Measurements from ENCODE around the gene ZSCAN12. TPM values are rescaled to one million over a fixed set of nuclear protein-coding genes. Genes with fewer than 3 reads are reported as not detected.

The ZSCAN12 gene
- total and polyA plus RNA-seq, 2 of the 13 experiments (the other 11 are each of a cell fraction or from before 2014, with no cell fraction given), result 2.8 to 8.9 TPM

DNA sequence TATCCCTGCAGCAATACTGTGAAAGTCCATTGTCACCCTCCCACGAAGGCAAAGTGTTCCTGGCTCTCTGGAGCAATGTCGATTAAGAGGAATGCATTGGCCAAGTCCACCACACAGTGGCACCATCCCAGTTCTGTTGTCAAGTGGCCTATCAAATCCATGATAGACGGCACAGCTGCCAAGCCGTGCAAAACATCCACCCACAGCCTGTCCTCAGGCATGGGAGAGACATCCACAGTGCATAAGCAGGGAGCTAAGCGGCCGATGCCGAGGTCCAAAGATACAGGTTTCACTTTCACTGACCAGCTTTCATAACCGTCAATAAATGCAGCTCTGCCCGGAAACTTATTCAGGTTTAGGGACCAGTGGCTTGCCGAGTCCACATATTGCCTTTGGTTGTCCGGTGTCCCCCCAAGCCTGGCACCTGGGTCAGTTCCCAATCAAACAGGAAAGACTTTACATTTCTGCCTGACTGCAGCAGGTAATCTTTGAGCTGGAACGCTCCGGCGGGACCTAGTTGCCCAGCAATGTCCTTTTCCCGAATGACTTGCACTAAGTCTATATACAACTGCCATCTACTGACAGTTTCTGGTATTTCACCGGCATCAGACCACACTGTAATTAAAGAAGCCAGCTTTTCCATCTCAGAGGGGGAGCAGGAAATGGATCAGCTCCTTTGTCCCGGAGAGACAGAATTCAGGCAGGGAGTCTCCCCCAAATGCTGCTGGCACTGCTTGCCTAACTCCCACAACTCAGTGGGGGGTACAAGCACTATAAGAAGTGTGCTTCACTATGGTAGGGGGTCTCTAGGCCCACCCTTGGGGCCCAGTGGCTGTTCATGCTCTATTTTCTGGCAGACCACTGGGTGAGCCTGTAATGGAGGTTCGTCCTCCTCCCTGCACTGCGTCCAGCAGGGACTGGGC is 43.5 kb downstream of the ZSCAN12 start (continued):
- TF ChIP-seq, protein P1, sequence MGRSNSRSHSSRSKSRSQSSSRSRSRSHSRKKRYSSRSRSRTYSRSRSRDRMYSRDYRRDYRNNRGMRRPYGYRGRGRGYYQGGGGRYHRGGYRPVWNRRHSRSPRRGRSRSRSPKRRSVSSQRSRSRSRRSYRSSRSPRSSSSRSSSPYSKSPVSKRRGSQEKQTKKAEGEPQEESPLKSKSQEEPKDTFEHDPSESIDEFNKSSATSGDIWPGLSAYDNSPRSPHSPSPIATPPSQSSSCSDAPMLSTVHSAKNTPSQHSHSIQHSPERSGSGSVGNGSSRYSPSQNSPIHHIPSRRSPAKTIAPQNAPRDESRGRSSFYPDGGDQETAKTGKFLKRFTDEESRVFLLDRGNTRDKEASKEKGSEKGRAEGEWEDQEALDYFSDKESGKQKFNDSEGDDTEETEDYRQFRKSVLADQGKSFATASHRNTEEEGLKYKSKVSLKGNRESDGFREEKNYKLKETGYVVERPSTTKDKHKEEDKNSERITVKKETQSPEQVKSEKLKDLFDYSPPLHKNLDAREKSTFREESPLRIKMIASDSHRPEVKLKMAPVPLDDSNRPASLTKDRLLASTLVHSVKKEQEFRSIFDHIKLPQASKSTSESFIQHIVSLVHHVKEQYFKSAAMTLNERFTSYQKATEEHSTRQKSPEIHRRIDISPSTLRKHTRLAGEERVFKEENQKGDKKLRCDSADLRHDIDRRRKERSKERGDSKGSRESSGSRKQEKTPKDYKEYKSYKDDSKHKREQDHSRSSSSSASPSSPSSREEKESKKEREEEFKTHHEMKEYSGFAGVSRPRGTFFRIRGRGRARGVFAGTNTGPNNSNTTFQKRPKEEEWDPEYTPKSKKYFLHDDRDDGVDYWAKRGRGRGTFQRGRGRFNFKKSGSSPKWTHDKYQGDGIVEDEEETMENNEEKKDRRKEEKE (IDR thresholded peaks at IDR 0.05), result no peak
- TF ChIP-seq ZNF34 (CRISPR knock-in tag; IDR thresholded peaks at IDR 0.05; ENCODE audit: borderline replicate concordance), result peak; percentile 66; the same call in 1 of the 2 replicates
- no peak for TF ChIP-seq ZNF230 (CRISPR knock-in tag; IDR thresholded peaks at IDR 0.05)
- TF ChIP-seq ZNF720 (CRISPR knock-in tag; IDR thresholded peaks at IDR 0.05), result no peak
- TF ChIP-seq BORCS8-MEF2B (CRISPR knock-in tag; IDR thresholded peaks at IDR 0.05), result peak; percentile 73; the same call in 1 of the 2 replicates
- no peak for TF ChIP-seq ZNF20 (CRISPR knock-in tag; IDR thresholded peaks at IDR 0.05)
- no peak for TF ChIP-seq ZKSCAN5 (CRISPR knock-in tag; IDR thresholded peaks at IDR 0.05)
- no peak for TF ChIP-seq TOE1 (CRISPR knock-in tag; IDR thresholded peaks at IDR 0.05)
- TF ChIP-seq, protein P2, sequence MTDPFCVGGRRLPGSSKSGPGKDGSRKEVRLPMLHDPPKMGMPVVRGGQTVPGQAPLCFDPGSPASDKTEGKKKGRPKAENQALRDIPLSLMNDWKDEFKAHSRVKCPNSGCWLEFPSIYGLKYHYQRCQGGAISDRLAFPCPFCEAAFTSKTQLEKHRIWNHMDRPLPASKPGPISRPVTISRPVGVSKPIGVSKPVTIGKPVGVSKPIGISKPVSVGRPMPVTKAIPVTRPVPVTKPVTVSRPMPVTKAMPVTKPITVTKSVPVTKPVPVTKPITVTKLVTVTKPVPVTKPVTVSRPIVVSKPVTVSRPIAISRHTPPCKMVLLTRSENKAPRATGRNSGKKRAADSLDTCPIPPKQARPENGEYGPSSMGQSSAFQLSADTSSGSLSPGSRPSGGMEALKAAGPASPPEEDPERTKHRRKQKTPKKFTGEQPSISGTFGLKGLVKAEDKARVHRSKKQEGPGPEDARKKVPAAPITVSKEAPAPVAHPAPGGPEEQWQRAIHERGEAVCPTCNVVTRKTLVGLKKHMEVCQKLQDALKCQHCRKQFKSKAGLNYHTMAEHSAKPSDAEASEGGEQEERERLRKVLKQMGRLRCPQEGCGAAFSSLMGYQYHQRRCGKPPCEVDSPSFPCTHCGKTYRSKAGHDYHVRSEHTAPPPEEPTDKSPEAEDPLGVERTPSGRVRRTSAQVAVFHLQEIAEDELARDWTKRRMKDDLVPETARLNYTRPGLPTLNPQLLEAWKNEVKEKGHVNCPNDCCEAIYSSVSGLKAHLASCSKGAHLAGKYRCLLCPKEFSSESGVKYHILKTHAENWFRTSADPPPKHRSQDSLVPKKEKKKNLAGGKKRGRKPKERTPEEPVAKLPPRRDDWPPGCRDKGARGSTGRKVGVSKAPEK (CRISPR knock-in tag; IDR thresholded peaks at IDR 0.05; ENCODE audit: borderline replicate concordance), result no peak
- no peak for TF ChIP-seq PREB (CRISPR knock-in tag; IDR thresholded peaks at IDR 0.05)
- no peak for TF ChIP-seq JUND (CRISPR knock-in tag; IDR thresholded peaks at IDR 0.05)
- TF ChIP-seq SRY (CRISPR knock-in tag; IDR thresholded peaks at IDR 0.05), result no peak
- TF ChIP-seq DR1 (CRISPR knock-in tag; IDR thresholded peaks at IDR 0.05), result peak; percentile 48; the same call in 1 of the 2 replicates
- TF ChIP-seq ZNF292 (CRISPR knock-in tag; IDR thresholded peaks at IDR 0.05; ENCODE audit: borderline replicate concordance, low read depth), result peak; percentile 65; the same call in 1 of the 2 replicates
- peak; percentile 59; the same call in 1 of the 2 replicates for TF ChIP-seq CBFB (CRISPR knock-in tag; IDR thresholded peaks at IDR 0.05)
- 0 out of 2 replicates have a peak, but pooled peaks have one; percentile 69 for TF ChIP-seq ZNF598 (CRISPR knock-in tag; IDR thresholded peaks at IDR 0.05; ENCODE audit: borderline replicate concordance)

Measured in HepG2 (cell line).